GM18499 (cell line): ENCODE measurements around the gene MREG.
"Not testable (repeated sequence)": the region's sequence is repeated elsewhere in the genome, so short reads cannot be mapped to it uniquely, and the experiment has no call there.

ENCODE experiments used
- ATAC-seq: cut with Tn5 transposase; IDR thresholded peaks from one replicate; pipeline ENCODE4 v1.9.1; 2021; ENCODE audit warnings: moderate number of reproducible peaks; ENCODE audit not compliant: insufficient read depth, unreplicated experiment

Gene MREG

GRCh38 chr2:215966274-215966673, 47.1 kb downstream of the MREG start:
- ATAC-seq: no peak

GRCh38 chr2:215965532-215966165, 47.7 kb downstream of the MREG start:
- no peak for ATAC-seq

GRCh38 chr2:215961981-215962380, 51.4 kb downstream of the MREG start:
- ATAC-seq: no peak

- no peak for ATAC-seq
These were observed 55.1 kb downstream of the MREG start for GRCh38 chr2:215958257-215958656.

GRCh38 chr2:215957354-215958122, 55.8 kb downstream of the MREG start:
- not testable (repeated sequence) for ATAC-seq

- ATAC-seq: no peak
These were observed 60.3 kb downstream of the MREG start for GRCh38 chr2:215952860-215953637.

GRCh38 chr2:215951558-215951957, 61.8 kb downstream of the MREG start:
- ATAC-seq: no peak

- peak; percentile 91 for ATAC-seq
These were observed 63.4 kb downstream of the MREG start for GRCh38 chr2:215949991-215950404.

- ATAC-seq: no peak
These were observed 65.3 kb downstream of the MREG start for GRCh38 chr2:215948051-215948450.

GRCh38 chr2:215946586-215946985, 66.8 kb downstream of the MREG start:
- ATAC-seq: no peak

- ATAC-seq: no peak
These were observed 71.2 kb downstream of the MREG start for GRCh38 chr2:215942194-215942593.

GRCh38 chr2:215941726-215942125, 71.6 kb downstream of the MREG start:
- ATAC-seq: no peak

- ATAC-seq: no peak
These were observed 72.6 kb downstream of the MREG start for GRCh38 chr2:215940645-215941184.

GRCh38 chr2:215937190-215937589, 76.2 kb downstream of the MREG start:
- ATAC-seq: no peak

GRCh38 chr2:215933151-215933550, 80.2 kb downstream of the MREG start:
- no peak for ATAC-seq

- peak; percentile 60 for ATAC-seq
These were observed 82.0 kb downstream of the MREG start for GRCh38 chr2:215931256-215931903.

- ATAC-seq: no peak
These were observed 82.7 kb downstream of the MREG start for GRCh38 chr2:215930505-215931253.

GRCh38 chr2:215929602-215930335, 83.6 kb downstream of the MREG start:
- no peak for ATAC-seq

- ATAC-seq: no peak
These were observed 85.3 kb downstream of the MREG start for GRCh38 chr2:215928086-215928485.
